IMR-90 (cell line): ENCODE results near the gene WDR90. TPM values are rescaled to one million over a fixed set of nuclear protein-coding genes. Genes with fewer than 3 reads are reported as not detected.
A peak's percentile ranks its signal among the peaks of the same experiment; 100 is the strongest.

Experiments used
- ATAC-seq: fragments of 200-7000 bp; cut with Tn5 transposase; 2 replicates; pipeline ENCODE4 v1.9.1; 2020; ENCODE audit warnings: low read depth, mild to moderate bottlenecking, moderate library complexity
- BruUV-seq: library from RNA; stranded (reverse); fragments of 400-500 nt; replicated peaks from 2 replicates; lab custom pipeline; 2021; lab: Mats Ljungman, UMichigan
- CTCF ChIA-PET: fragments of 300-600 bp; formaldehyde crosslinking; extraction: SDS; loops from one replicate; lab custom pipeline; 2021; ENCODE audit warnings: antibody characterized with exemption; lab: Yijun Ruan, JAX
- POLR2A ChIA-PET: fragments of 300-600 bp; sonication (Branson Sonifier 250); formaldehyde crosslinking; loops from one replicate; lab custom pipeline; 2022; ENCODE audit warnings: antibody characterized with exemption; ENCODE audit not compliant: unreplicated experiment; lab: Charles Lee
- DNase-seq: peaks from one replicate; pipeline ENCODE4 v3.0.0; 2013
- H2AFZ ChIP-seq: replicated peaks from 2 replicates; pipeline ENCODE3; 2013; ENCODE audit warnings: low read length, mild to moderate bottlenecking; ENCODE audit not compliant: poor library complexity
- H2AK5ac ChIP-seq: 2 replicates; pipeline ENCODE4 v1.6.1; 2013; ENCODE audit warnings: low read depth, low read length, inconsistent platforms
- H2AK9ac ChIP-seq: replicated peaks from 2 replicates; pipeline ENCODE3; 2013; ENCODE audit warnings: mild to moderate bottlenecking, low read depth, low read length, moderate library complexity; ENCODE audit not compliant: poor library complexity
- H2BK120ac ChIP-seq: 2 replicates; pipeline ENCODE4 v1.6.1; 2013; ENCODE audit warnings: low read depth, low read length, inconsistent platforms
- H2BK15ac ChIP-seq: 3 replicates; pipeline ENCODE4 v1.6.1; 2013; ENCODE audit warnings: low read depth, low read length, inconsistent platforms
- H2BK20ac ChIP-seq: 2 replicates; pipeline ENCODE4 v1.6.1; 2013; ENCODE audit warnings: low read depth, mild to moderate bottlenecking, inconsistent platforms, low read length, moderate library complexity
- H2BK5ac ChIP-seq: 2 replicates; pipeline ENCODE4 v1.6.1; 2013; ENCODE audit warnings: mild to moderate bottlenecking, low read depth, low read length, inconsistent platforms; ENCODE audit not compliant: poor library complexity, severe bottlenecking
- H3K14ac ChIP-seq: replicated peaks from 2 replicates; pipeline ENCODE4 v1.6.1; 2013; ENCODE audit warnings: low read depth, low read length, inconsistent platforms
- H3K18ac ChIP-seq: 2 replicates; pipeline ENCODE4 v1.6.1; 2013; ENCODE audit warnings: low read depth, low read length, control low read depth
- H3K23ac ChIP-seq: 2 replicates; pipeline ENCODE4 v1.6.1; 2013; ENCODE audit warnings: low read depth, low read length, inconsistent platforms
- H3K27ac ChIP-seq: 2 replicates; pipeline ENCODE4 v1.5.1; 2013; ENCODE audit warnings: mild to moderate bottlenecking, control low read depth, low read length; ENCODE audit not compliant: insufficient read depth
- H3K27me3 ChIP-seq: 2 replicates; pipeline ENCODE4 v1.6.1; 2013; ENCODE audit warnings: low read length; ENCODE audit not compliant: control insufficient read depth, insufficient read depth
- H3K36me3 ChIP-seq: 2 replicates; pipeline ENCODE4 v1.6.1; 2013; ENCODE audit warnings: low read length, mixed read lengths; ENCODE audit not compliant: control insufficient read depth, insufficient read depth
- H3K4ac ChIP-seq: 2 replicates; pipeline ENCODE4 v1.6.1; 2013; ENCODE audit warnings: low read depth, low read length, inconsistent platforms
- H3K4me1 ChIP-seq: 2 replicates; pipeline ENCODE4 v1.6.1; 2013; ENCODE audit warnings: low read length, mixed read lengths; ENCODE audit not compliant: control insufficient read depth, insufficient read depth
- H3K4me2 ChIP-seq: 2 replicates; pipeline ENCODE4 v1.6.1; 2013; ENCODE audit warnings: low read depth, mild to moderate bottlenecking, control low read depth, low read length, moderate library complexity
- H3K4me3 ChIP-seq: 2 replicates; pipeline ENCODE4 v1.5.1; 2013; ENCODE audit warnings: low read depth, mild to moderate bottlenecking, control low read depth, low read length, moderate library complexity; ENCODE audit not compliant: insufficient read depth
- H3K56ac ChIP-seq: 2 replicates; pipeline ENCODE4 v1.6.1; 2013; ENCODE audit warnings: low read length, inconsistent platforms; ENCODE audit not compliant: insufficient read depth; ENCODE audit errors: extremely low read depth
- H3K79me1 ChIP-seq, 2 experiments: 2 replicates each; pipeline ENCODE4 v1.6.1; 2013; ENCODE audit warnings: low read length in 2 of 2, inconsistent platforms in 1 of 2, low read depth in 1 of 2
- H3K9ac ChIP-seq: 2 replicates; pipeline ENCODE4 v1.6.1; 2013; ENCODE audit warnings: low read depth, low read length, control low read depth
- H3K9me1 ChIP-seq: 2 replicates; pipeline ENCODE4 v1.6.1; 2013; ENCODE audit warnings: low read length, inconsistent platforms; ENCODE audit not compliant: insufficient read depth
- H3K9me3 ChIP-seq: 2 replicates; pipeline ENCODE4 v1.6.1; 2013; ENCODE audit warnings: low read length; ENCODE audit not compliant: control insufficient read depth, insufficient read depth
- H4K20me1 ChIP-seq: 2 replicates; pipeline ENCODE4 v1.6.1; 2013; ENCODE audit warnings: low read length, inconsistent platforms; ENCODE audit not compliant: insufficient read depth
- H4K5ac ChIP-seq: 2 replicates; pipeline ENCODE4 v1.6.1; 2013; ENCODE audit warnings: mild to moderate bottlenecking, low read depth, low read length, control low read depth
- H4K8ac ChIP-seq, 2 experiments: 2 replicates each; pipeline ENCODE4 v1.6.1; 2013; ENCODE audit warnings: low read depth in 2 of 2, low read length in 2 of 2, control low read depth in 1 of 2, inconsistent platforms in 1 of 2
- H4K91ac ChIP-seq: 2 replicates; pipeline ENCODE4 v1.6.1; 2013; ENCODE audit warnings: low read depth, low read length, inconsistent platforms; ENCODE audit not compliant: insufficient read depth
- BHLHE40 ChIP-seq: fragments of 150-350 bp; IDR thresholded peaks from 2 replicates; pipeline ENCODE4 v1.6.1; 2016; ENCODE audit warnings: mild to moderate bottlenecking, low read depth, low read length
- CHD1 ChIP-seq: IDR thresholded peaks from 2 replicates; pipeline ENCODE4 v1.6.1; 2012; ENCODE audit warnings: low read depth, low read length, improper control_type of control experiment
- FOS ChIP-seq: fragments of 150-350 bp; IDR thresholded peaks from 2 replicates; pipeline ENCODE4 v1.6.1; 2016; ENCODE audit warnings: low read depth, low read length
- MAFK ChIP-seq: IDR thresholded peaks from 2 replicates; pipeline ENCODE4 v1.6.1; 2012; ENCODE audit warnings: low read depth, low read length, improper control_type of control experiment
- MAZ ChIP-seq: IDR thresholded peaks from 2 replicates; pipeline ENCODE4 v1.6.1; 2012; ENCODE audit warnings: low read depth, mild to moderate bottlenecking, low read length, improper control_type of control experiment, moderate library complexity, borderline replicate concordance
- NFE2L2 ChIP-seq: fragments of 150-350 bp; IDR thresholded peaks from 2 replicates; pipeline ENCODE4 v1.6.1; 2016; ENCODE audit warnings: low read depth, mild to moderate bottlenecking, low read length
- POLR2A ChIP-seq: IDR thresholded peaks from 2 replicates; pipeline ENCODE4 v1.6.1; 2012; ENCODE audit warnings: mild to moderate bottlenecking, low read depth, low read length
- RAD21 ChIP-seq: IDR thresholded peaks from 2 replicates; pipeline ENCODE4 v1.6.1; 2012; ENCODE audit warnings: low read length, improper control_type of control experiment
- RCOR1 ChIP-seq: IDR thresholded peaks from 2 replicates; pipeline ENCODE4 v1.6.1; 2012; ENCODE audit warnings: mild to moderate bottlenecking, low read length, improper control_type of control experiment; ENCODE audit not compliant: insufficient replicate concordance
- RFX5 ChIP-seq: IDR thresholded peaks from 2 replicates; pipeline ENCODE4 v1.8.0; 2012; ENCODE audit warnings: low read depth, mild to moderate bottlenecking, low read length, moderate library complexity
- SMC3 ChIP-seq: fragments of 150-350 bp; IDR thresholded peaks from 2 replicates; pipeline ENCODE4 v1.6.1; 2016; ENCODE audit warnings: low read depth, mild to moderate bottlenecking, antibody characterized with exemption, low read length, moderate library complexity
- WGBS, 2 experiments: methylation state at CpG; one replicate each; pipeline versions ENCODE4 v1.1.5 to v1.1.7; 2013; ENCODE audit warnings: missing lambda C conversion rate in 2 of 2; ENCODE audit not compliant: insufficient read length in 1 of 2; ENCODE audit errors: extremely low coverage in 2 of 2; 5-methylcytosine and 5-hydroxymethylcytosine counted together
- dilution Hi-C: fragments of 300-500 bp; cut with HindIII; formaldehyde crosslinking; loops from one replicate; pipeline ENCODE4 v1.14.3; 2018; ENCODE audit warnings: low sequenced_read_pairs; ENCODE audit not compliant: unreplicated experiment
- in situ Hi-C: fragments of 300-500 bp; cut with MboI; formaldehyde crosslinking; loops from 3 replicates; pipeline ENCODE4 v1.14.3; 2019; ENCODE audit warnings: low sequenced_read_pairs, inconsistent platforms, mixed read lengths
- intact Hi-C: fragments of 100-400 bp; cut with micrococcal nuclease; formaldehyde crosslinking; loops from 2 replicates; pipeline ENCODE4 v1.10.0; 2022
- polyA plus RNA-seq, 3 experiments: library from polyadenylated mRNA; depleted of rRNA; stranded (reverse); fragments of >200 nt; gene quantifications; 2 replicates each; pipeline ENCODE4 v1.2.3, GENCODE V29; 2012; ENCODE audit warnings: low replicate concordance in 1 of 3
- total RNA-seq: library from RNA; depleted of rRNA; stranded (reverse); fragments of >200 nt; gene quantifications from 2 replicates; pipeline ENCODE4 v1.2.3, GENCODE V29; 2012
- TF ChIP-seq, protein P1 (sequence below): conservative IDR thresholded peaks from 2 replicates; pipeline ENCODE4 v1.5.1; 2012; ENCODE audit warnings: mild to moderate bottlenecking, low read depth, low read length, improper control_type of control experiment

The WDR90 gene
- total and polyA plus RNA-seq, 2 of the 4 experiments (the other 2 are of a cell fraction) = 1.4 to 18.7 TPM

GRCh38 chr16:674214-674881, 25.2 kb downstream of the WDR90 start:
- in situ Hi-C loops = no loop called here
- no peak for ATAC-seq
- no peak for DNase-seq
- H3K4me1 ChIP-seq = peaks cover 9% of the 10 kb centered on the region
- WGBS, 2 experiments = 80% methylated on average over 9 of the region's 22 CpGs; no CpG with 5 or more reads in 1 of the 2 experiments
- H3K9ac ChIP-seq = no peak overlapping the region
- no peaks in the 10 kb centered on the region for H3K9me3 ChIP-seq
- intact Hi-C loops = no loop called here
- no peak overlapping the region for H3K18ac ChIP-seq
- H2BK5ac ChIP-seq = no peak overlapping the region
- H4K5ac ChIP-seq = no peak overlapping the region
- POLR2A ChIA-PET = no interaction called here
- H3K79me1 ChIP-seq = peaks cover 0 to 32% of the 10 kb centered on the region in 2 experiments; a peak in 1 of 4 replicates
- H2AK9ac ChIP-seq = peak overlapping the region; percentile 65
- no peak overlapping the region for H2BK20ac ChIP-seq
- no TSS peak for BruUV-seq
- H3K27ac ChIP-seq = no peak overlapping the region
- H4K91ac ChIP-seq = no peak overlapping the region
- H2AFZ ChIP-seq = peak overlapping the region; percentile 89
- H2BK120ac ChIP-seq = no peak overlapping the region
- no peak overlapping the region for H2BK15ac ChIP-seq
- no peak overlapping the region for H3K23ac ChIP-seq
- TF ChIP-seq MAZ = no peak
- no peak for TF ChIP-seq RCOR1
- TF ChIP-seq SMC3 = no peak
- TF ChIP-seq POLR2A = no peak
- no peak for TF ChIP-seq RAD21
- TF ChIP-seq CHD1 = no peak
- TF ChIP-seq RFX5 = no peak
- TF ChIP-seq MAFK = no peak
- TF ChIP-seq NFE2L2 = no peak
- no peak for TF ChIP-seq FOS
- TF ChIP-seq, protein P1, sequence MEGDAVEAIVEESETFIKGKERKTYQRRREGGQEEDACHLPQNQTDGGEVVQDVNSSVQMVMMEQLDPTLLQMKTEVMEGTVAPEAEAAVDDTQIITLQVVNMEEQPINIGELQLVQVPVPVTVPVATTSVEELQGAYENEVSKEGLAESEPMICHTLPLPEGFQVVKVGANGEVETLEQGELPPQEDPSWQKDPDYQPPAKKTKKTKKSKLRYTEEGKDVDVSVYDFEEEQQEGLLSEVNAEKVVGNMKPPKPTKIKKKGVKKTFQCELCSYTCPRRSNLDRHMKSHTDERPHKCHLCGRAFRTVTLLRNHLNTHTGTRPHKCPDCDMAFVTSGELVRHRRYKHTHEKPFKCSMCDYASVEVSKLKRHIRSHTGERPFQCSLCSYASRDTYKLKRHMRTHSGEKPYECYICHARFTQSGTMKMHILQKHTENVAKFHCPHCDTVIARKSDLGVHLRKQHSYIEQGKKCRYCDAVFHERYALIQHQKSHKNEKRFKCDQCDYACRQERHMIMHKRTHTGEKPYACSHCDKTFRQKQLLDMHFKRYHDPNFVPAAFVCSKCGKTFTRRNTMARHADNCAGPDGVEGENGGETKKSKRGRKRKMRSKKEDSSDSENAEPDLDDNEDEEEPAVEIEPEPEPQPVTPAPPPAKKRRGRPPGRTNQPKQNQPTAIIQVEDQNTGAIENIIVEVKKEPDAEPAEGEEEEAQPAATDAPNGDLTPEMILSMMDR = no peak
- TF ChIP-seq BHLHE40 = no peak
- H3K27me3 ChIP-seq = no peaks in the 10 kb centered on the region
- H3K56ac ChIP-seq = no peak overlapping the region
- peaks cover 6% of the 10 kb centered on the region; the same call in 1 of the 2 replicates for H3K9me1 ChIP-seq
- H3K4me3 ChIP-seq = no peak overlapping the region
- H3K14ac ChIP-seq = no peak overlapping the region
- CTCF ChIA-PET = no interaction called here
- H3K36me3 ChIP-seq = peaks cover 45% of the 10 kb centered on the region
- 0 out of 2 replicates have a peak overlapping the region, but pooled peaks have one; percentile 9 for H2AK5ac ChIP-seq
- H4K8ac ChIP-seq = no peak overlapping the region
- dilution Hi-C loops = no loop called here
- H4K20me1 ChIP-seq = peaks cover 17% of the 10 kb centered on the region
- H3K4me2 ChIP-seq = no peak overlapping the region
- H3K4ac ChIP-seq = no peak overlapping the region
